GM23248 (cell line): ENCODE measurements around the gene ANGPTL2.
"Not testable (repeated sequence)": the region's sequence is repeated elsewhere in the genome, so short reads cannot be mapped to it uniquely, and the experiment has no call there.

Experiments used
- EZH2 ChIP-seq: fragments of 200-600 bp; sonication (generic); IDR thresholded peaks from 2 replicates; pipeline ENCODE4 v1.6.1; 2018; ENCODE audit warnings: antibody characterized with exemption, mild to moderate bottlenecking; ENCODE audit not compliant: insufficient read depth, poor library complexity, severe bottlenecking
- EZH2phosphoT487 ChIP-seq: fragments of 200-600 bp; sonication (generic); IDR thresholded peaks from 2 replicates; pipeline ENCODE4 v1.6.1; 2018; ENCODE audit warnings: antibody characterized with exemption, moderate library complexity, mild to moderate bottlenecking, low read depth; ENCODE audit not compliant: insufficient read depth

- not testable (repeated sequence) for TF ChIP-seq EZH2, EZH2phosphoT487
These were observed 24.4 kb upstream of the ANGPTL2 start for GRCh38 chr9:127146841-127147240.
